Caki2 (cell line): ENCODE results near the gene SPSB1. TPM values are rescaled to one million over a fixed set of nuclear protein-coding genes. Genes with fewer than 3 reads are reported as not detected.

Experiments
- DNase-seq: peaks from one replicate; pipeline ENCODE4 v3.0.0-alpha.2; 2015; ENCODE audit warnings: low read depth
- in situ Hi-C: cut with HindIII; loops from 2 replicates; pipeline ENCODE4 v1.10.0; 2016; ENCODE audit warnings: low sequenced_read_pairs, low pct_unique_long_range_greater_than_20kb, mixed read lengths
- total RNA-seq: library from RNA; depleted of rRNA; stranded (reverse); fragments of >200 nt; shearing (Covaris generic); gene quantifications from 2 replicates; pipeline ENCODE4 v1.2.3, GENCODE V29; 2014; ENCODE audit warnings: low replicate concordance

The SPSB1 gene
- total RNA-seq, 1 experiment from 2014 or later = 32.9 TPM

DNA sequence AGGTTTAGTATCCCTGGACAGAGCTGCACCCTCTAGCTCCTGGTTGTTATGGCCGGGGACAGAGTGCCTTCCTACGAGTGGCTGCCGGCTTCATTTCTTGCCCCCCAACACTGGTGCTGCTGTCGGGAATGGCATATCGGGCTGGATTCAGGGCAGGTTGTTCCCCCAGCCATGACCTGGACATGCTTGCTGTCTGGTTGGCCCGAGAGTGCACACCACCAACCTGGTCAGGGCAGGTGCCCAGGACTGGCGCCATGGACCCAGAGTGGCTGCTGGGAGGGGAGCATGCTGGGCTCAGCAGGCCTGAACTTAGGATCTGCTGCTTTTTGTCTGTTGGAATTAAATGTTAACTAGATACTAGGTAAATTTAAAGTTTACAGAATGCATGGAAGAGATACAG, 36.4 kb upstream of the SPSB1 start:
- in situ Hi-C loops = no loop called here
- DNase-seq = no peak

DNA sequence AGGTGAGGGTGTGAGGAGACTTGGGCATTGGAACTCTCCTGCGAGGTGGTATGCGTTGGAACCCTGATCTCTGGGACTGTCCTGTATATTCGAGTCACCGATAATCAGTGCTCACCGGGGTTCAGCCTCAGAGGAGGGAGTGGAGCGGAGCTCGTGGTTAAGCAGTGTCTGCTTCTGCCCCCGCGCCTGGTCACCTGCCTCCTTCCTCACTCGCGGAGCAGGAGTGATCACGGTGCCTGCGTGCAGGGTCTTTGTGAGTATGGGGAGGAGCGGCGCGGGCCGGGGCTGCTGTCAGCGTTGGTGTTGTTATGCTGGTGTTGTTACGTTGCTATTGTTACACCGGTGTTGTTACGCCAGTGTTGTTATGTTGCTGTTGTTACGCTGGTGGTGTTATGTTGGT, 34.8 kb upstream of the SPSB1 start:
- in situ Hi-C loops = no loop called here
- no peak for DNase-seq

DNA sequence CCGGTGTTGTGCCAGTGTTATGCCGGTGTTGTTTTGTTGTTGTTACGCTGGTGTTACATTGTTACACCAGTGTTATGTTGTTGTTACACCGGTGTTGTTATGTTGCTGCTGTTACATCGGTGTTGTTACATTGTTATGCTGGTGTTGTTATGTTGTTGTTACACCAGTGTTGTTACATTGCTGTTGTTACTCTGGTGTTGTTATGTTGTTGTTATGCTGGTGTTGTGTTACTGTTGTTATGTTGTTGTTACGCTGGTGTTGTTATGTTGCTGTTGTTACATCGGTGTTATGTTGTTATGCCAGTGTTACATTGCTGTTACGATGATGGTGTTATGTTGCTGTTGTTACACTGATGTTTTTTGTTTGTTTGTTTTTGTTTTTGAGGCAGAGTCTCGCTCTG, 34.1 kb upstream of the SPSB1 start:
- DNase-seq = no peak
- in situ Hi-C loops = no loop called here

DNA sequence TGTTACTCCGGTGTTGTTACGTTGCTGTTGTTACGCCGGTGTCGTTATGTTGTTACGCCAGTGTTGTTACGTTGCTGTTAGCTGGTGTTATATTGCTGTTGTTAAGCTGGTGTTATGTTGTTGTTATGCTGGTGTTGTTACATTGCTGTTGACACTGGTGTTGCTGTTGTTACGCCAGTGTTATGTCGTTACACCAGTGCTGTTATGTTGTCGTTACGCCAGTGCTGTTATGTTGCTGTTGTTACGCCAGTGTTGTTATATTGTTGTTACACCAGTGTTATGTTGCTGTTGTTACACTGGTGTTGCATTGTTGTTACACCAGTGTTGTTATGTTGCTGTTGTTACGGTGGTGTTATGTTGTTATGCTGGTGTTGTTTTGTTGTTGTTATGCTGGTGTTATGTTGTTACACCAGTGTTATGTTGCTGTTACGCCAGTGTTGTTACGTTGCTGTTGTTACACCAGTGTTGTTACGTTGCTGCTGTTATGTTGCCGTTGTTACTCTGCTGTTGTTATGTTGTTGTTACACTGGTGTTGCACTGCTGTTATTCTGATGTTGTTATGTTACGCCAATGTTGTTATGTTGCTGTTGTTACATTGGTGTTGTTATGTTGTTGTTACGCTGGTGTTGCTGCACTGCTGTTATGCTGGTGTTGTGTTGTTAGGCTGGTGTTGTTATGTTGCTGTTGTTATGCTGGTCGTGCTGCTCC, 32.5 kb upstream of the SPSB1 start:
- in situ Hi-C loops = no loop called here

DNA sequence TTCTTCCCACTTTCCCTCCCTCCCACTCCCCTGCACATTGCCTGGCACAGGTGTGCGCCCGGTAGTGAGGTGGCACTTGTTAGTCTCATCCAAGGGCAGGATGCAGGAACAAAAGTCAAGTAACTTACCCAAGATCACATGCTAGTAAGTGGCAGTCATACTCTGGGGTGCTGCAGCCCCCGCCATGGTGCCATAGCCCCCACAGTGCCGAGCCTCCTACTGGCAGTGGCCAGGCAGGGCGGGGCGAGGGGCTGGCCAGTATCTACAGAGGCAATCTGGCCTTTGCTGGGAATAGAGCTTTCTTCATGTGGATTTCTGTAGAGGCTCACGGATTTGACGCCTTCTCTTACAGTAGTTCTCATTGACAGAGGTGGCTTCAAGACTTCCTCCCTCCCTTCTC, 31.2 kb upstream of the SPSB1 start:
- in situ Hi-C loops = no loop called here
- DNase-seq = no peak

More for the DNA sequence above, 32.5 kb upstream of the SPSB1 start:
- DNase-seq = no peak

DNA sequence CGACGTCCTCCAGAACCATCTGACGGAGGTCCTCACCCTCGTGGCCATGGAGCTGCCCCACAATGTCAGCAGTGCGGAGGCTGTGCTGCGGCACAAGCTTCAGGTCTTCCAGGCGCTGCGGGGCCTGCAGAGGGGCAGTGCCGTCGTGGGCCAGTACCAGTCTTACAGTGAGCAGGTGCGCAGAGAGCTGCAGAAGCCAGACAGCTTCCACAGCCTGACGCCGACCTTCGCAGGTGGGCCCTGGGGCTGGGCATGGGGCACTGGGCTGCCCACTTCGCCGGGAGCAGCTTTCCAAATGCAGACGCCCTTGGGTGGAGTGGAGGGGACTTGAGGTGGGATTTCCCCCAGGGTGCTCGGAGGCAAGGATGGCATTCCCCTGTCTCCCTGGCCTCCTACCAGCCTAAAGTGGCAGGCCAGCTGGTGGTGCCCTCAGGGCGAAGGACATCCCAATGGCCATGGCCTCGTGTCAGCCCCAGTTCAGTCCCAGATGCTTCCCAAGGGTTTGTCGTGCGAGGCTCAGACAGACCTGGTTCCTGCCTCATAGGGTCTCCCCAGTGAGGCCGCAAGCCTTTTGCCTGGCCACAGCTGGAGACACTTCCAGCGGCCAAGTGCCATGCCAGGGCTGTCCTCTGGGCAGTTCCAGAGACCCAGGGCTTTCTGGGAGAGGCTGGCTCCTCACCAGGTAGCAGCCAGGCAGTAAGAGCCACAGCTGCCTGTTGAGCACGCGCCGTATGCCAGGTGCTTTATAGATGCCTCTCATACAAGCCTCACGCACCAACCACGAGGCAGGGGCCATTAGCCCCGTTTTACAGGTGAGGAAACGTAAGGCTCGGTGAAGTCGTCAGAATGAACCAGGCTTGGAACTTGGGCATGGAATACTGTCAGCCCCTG, 30.4 kb upstream of the SPSB1 start:
- DNase-seq = no peak
- in situ Hi-C loops = no loop called here

DNA sequence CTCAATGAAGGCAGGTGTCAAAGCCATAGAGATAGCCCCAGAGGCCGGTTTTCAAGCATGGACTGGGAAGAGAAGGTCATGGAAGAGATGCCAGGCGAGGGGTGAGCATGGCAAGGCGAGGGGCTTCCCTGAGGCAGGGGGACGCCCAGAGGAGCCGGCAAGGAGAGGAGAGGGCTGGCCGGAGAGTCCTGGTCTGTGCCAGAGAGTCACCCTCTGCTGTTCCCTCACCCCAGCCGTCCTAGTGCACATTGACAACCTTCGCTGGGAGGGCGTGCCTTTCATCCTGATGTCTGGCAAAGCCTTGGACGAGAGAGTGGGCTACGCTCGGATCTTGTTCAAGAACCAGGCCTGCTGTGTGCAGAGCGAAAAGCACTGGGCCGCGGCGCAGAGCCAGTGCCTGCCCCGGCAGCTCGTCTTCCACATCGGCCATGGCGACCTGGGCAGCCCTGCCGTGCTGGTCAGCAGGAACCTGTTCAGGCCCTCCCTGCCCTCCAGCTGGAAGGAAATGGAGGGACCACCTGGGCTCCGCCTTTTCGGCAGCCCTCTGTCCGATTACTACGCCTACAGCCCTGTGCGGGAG, 29.3 kb upstream of the SPSB1 start:
- no peak for DNase-seq
- in situ Hi-C loops = no loop called here

DNA sequence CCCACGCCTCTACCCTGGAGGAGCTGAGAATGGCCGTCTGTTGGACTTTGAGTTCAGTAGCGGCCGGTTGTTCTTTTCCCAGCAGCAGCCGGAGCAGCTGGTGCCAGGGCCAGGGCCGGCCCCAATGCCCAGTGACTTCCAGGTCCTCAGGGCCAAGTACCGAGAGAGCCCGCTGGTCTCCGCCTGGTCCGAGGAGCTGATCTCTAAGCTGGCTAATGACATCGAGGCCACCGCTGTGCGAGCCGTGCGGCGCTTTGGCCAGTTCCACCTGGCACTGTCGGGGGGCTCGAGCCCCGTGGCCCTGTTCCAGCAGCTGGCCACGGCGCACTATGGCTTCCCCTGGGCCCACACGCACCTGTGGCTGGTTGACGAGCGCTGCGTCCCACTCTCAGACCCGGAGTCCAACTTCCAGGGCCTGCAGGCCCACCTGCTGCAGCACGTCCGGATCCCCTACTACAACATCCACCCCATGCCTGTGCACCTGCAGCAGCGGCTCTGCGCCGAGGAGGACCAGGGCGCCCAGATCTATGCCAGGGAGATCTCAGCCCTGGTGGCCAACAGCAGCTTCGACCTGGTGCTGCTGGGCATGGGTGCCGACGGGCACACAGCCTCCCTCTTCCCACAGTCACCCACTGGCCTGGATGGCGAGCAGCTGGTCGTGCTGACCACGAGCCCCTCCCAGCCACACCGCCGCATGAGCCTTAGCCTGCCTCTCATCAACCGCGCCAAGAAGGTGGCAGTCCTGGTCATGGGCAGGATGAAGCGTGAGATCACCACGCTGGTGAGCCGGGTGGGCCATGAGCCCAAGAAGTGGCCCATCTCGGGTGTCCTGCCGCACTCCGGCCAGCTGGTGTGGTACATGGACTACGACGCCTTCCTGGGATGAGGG, 28.5 kb upstream of the SPSB1 start:
- in situ Hi-C loops = no loop called here
- DNase-seq = no peak

DNA sequence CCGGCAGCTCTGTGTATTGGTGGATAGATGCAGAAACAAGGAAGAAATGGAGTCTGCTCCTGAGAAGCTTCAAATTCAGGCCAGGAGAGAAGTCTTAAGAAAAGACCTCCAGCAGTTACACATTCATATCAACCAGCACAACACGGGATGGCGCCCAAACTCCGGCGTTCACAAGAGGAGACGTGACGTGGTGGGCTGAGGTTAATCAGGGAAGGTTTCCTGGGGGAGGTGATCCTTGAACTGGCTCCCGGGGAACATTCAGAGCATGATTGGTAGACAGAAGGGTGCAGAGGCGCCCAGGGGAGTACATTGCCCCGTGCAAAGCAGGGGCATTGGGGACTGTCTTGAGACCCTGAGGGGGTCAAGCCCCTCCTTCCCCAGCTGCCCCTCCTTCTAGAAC, 27.7 kb upstream of the SPSB1 start:
- in situ Hi-C loops = no loop called here
- no peak for DNase-seq

DNA sequence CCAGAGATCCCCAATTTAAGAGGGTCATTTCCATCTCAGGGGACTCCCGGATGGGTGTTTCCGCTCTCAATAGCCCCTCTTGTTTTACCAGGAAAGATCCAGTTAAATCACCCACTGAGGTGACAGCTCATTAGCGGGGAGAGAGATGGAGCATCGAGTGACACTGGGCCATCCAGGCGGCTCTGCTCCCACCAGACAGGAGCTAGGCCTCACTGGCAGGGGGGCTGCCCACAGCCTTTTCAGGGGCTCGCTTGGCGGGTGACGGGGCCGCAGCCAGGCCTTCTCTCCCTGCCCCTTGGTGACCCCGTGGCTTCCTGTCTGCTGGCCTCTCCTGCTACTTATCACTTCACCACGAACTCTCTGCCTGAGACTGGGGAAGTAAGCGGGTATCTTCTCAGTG, 26.7 kb upstream of the SPSB1 start:
- in situ Hi-C loops = no loop called here
- DNase-seq = no peak

DNA sequence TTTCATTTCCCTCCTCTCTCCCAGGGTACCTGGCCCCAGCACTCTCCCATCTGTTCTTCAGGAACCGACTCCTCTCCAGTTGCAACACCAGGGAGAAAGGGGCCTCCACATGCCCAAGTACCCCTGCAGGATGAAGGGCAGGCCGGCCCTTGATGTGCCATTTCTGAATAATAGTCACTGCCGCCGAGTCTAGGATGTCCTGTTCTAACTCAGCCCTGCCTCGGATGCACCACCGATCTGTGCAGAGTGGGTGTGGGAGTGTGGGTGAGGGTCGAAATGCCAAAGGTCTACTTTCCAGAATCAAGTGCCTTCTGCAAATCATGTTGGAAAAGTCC, 25.4 kb upstream of the SPSB1 start:
- DNase-seq = no peak
- in situ Hi-C loops = no loop called here

DNA sequence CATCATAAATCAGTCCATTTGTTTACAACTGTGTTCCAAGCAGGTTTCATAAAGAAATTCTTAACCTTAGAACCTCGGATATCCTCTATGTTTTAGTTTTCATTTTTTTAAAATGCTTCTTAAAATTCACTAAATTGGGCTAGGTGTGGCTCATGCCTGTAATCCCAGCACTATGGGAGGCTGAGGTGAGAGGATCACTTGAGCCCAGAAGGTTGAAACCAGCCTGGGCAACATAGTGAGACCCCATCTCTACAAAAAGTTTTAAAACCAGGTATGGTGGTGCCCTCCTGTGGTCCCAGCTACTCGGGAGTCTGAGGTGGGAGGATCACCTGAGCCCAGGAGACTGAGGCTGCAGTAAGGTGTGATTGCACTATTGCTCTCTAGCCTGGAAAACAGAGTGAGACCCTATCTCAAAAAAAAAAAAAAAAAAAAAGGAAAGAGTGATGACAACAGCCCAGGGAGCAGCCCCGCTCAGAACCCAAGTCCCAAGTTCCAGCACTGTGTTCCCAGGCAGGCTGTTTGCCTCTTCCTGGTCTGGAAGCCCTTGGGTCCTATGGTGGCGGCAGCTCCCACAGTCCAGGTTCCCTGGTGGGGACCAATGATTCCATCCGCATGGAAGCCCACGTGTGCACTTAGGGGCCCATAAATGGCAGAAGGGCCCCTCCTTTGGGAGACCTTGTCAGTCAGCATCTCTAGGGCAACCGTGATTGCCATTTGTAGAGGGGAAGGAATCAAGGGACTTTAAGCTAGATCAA, 24.7 kb upstream of the SPSB1 start:
- in situ Hi-C loops = no loop called here
- no peak for DNase-seq

DNA sequence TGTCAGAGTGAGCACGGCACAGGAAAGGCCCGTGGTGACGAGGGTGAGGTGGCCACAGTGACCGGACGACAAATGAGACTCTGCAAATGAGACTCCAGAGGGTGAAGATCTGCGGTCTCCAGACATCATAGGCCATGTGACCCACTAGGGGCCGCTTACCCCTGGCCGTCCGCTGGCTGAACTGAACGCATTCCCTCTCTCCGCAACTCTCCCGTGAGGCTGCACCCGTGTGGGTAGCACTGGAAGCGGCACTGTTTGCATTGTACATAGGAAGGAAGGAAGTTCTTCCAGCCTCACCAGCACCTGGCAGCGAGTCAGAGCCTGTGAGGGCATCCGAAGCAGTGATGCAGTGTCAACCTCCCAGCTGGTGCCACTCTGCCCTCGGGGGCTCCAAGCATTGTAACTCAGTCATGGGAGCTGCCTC, 23.6 kb upstream of the SPSB1 start:
- in situ Hi-C loops = no loop called here
- peak; percentile 35 for DNase-seq

DNA sequence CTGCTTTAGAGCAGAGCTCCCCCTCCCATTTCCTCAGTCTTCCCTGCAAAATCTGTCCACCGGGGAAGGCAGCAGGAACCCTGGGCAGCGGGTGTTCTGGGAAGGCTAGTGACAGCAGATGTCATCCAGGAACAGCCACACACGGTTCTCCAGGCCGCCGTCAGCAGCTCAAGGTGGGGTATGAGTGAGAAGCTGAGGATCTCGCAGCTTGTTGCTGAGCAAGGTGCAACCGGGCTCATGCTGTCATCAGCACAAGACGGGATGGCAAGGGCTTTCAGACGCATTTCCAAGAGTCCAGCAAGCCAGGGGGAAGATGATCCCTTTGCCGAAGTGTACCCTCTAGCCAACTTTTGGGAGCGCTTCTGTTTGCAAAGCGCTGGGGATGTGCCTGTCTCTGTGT, 23.0 kb upstream of the SPSB1 start:
- DNase-seq = no peak
- in situ Hi-C loops = no loop called here

DNA sequence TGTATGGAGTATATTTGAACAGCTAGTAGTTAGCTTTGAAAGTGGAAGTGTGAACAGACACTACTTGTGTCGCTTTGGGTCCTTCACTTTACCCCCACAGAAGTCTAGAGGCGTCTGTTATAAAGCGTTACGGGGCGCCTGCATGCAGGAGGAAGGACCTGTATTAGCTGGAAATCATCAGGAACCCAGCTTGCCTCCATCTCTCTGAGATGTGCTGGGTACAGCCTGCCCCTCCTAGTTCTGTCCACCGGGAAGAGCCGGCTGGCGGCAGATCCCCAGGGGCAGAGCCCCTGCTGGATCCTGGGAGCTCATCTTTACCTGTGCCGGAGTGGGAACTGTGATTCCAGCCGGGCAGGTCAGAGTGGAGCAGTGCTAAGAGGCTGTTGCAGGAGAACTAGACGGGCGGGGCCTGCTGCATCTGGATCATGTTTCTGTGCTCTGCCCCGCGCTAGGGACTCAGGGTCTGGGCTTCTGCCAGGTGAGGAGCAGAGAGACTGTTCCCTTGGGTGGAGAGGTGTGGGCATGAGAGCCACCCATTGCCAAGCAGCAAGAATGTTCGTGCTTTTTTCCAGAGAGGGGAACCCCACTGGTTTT, 22.3 kb upstream of the SPSB1 start:
- in situ Hi-C loops = no loop called here
- peak; percentile 47 for DNase-seq

DNA sequence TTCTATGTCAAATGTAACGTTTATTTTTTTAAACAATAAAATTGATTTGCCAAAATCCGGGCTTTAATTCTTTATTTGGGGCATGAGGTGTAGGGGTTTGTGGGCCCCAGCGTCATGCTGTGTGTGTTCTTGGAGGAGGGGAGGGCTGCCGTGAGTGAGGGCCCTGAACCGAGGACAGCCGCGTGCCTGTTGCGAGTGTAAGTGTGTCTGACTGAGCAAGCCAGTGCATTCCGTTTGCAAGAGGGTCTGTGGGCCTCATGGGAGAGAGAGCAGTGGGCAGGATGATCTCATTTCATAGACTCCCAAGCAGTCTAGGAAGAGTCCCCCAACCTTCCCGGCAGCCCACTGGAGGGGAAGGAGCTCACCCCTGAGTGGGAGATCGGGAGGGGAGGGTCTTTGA, 21.4 kb upstream of the SPSB1 start:
- no peak for DNase-seq
- in situ Hi-C loops = no loop called here

DNA sequence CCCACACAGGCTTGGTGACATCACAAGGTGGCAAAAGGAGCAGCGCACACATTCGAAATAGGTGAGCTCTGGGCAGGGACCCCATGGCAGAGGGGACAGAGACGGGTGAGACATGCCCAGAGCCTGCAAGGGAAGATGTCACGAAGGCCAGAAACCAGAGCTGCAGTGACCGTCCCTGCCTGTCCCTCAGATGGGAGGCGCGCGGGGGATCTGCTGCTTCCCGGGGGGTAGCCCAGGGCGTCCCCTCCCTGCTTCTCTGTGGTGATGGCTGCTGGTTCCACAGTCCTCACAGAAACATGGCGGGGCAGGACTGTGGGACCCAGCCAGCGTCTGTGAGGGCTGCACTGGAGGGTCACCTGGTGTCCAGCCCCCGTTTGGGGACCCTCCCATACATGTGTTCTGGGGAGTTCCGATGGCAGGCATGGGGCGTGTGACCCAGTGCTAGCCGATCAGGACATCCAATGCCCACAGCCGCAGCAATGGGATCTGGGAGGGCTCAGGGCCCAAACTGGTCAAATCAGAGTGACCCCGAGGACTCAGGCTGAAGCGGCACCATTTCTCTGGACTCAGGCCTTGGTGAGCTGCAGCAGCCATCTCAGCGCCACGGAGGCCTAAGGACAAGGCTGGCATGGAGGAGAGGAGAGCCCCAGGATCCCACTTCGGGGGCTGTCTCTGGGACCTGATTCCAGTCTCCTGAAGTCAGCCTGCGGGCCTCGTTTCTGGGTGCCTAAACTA, 20.7 kb upstream of the SPSB1 start:
- in situ Hi-C loops = no loop called here
- DNase-seq = no peak
